K562 (cell line): Measurements from ENCODE around the gene IL5. TPM values are rescaled to one million over a fixed set of nuclear protein-coding genes. Genes with fewer than 3 reads are reported as not detected.

Experiments used
- BHLHE40 ChIP-seq: IDR thresholded peaks from 2 replicates; pipeline ENCODE4 v1.6.1; 2011; ENCODE audit warnings: low read length, improper control_type of control experiment
- CHD4 ChIP-seq: fragments of 200-600 bp; sonication (generic); IDR thresholded peaks from 3 replicates; pipeline ENCODE4 v1.6.1; 2012; ENCODE audit warnings: low read depth, mild to moderate bottlenecking, mixed read lengths, low read length, inconsistent platforms; ENCODE audit not compliant: insufficient read depth, insufficient replicate concordance, poor library complexity, severe bottlenecking
- CREB5 ChIP-seq: fragments of 250-450 bp; sonication (Bioruptor Pico); IDR thresholded peaks from 2 replicates; pipeline ENCODE4 v1.5.0; 2020; ENCODE audit warnings: mild to moderate bottlenecking
- FOXM1 ChIP-seq, 2 experiments: fragments of 450-650 bp in 1 of 2; sonication (generic) in 1 of 2; formaldehyde crosslinking in 1 of 2; IDR thresholded peaks; 2 replicates each; pipeline versions ENCODE4 v1.6.1 to v1.9.0; 2017 to 2022; ENCODE audit warnings: low read depth in 2 of 2, mild to moderate bottlenecking in 2 of 2, missing genetic modification reagents in 1 of 2, moderate library complexity in 1 of 2
- KAT7 ChIP-seq: sonication (generic); formaldehyde crosslinking; IDR thresholded peaks from 2 replicates; pipeline ENCODE4 v1.8.0; 2022; ENCODE audit warnings: missing genetic modification reagents, mild to moderate bottlenecking, borderline replicate concordance
- MYC ChIP-seq, 2 experiments: fragments of 250-450 bp in 1 of 2; sonication (Bioruptor Pico) in 1 of 2; IDR thresholded peaks; 2 replicates each; pipeline versions ENCODE4 v1.5.1 to v1.6.1; 2012 to 2021; ENCODE audit warnings: low read depth in 2 of 2, borderline replicate concordance in 1 of 2, improper control_type of control experiment in 1 of 2, low read length in 1 of 2, mild to moderate bottlenecking in 1 of 2, moderate library complexity in 1 of 2
- PHTF2 ChIP-seq: fragments of 250-450 bp; sonication (Bioruptor Pico); IDR thresholded peaks from 2 replicates; pipeline ENCODE4 v1.5.0; 2021; ENCODE audit warnings: mild to moderate bottlenecking
- SAFB2 ChIP-seq: fragments of 200-400 bp; formaldehyde crosslinking; IDR thresholded peaks from 2 replicates; pipeline ENCODE4 v1.6.1; 2018; ENCODE audit warnings: borderline replicate concordance, low read length, low read depth, moderate library complexity; ENCODE audit not compliant: severe bottlenecking
- SMARCA5 ChIP-seq: fragments of 450-650 bp; IDR thresholded peaks from 2 replicates; pipeline ENCODE4 v1.6.1; 2016
- SNAPC5 ChIP-seq: fragments of 250-450 bp; sonication (Bioruptor Pico); IDR thresholded peaks from 2 replicates; pipeline ENCODE4 v1.8.0; 2021; ENCODE audit warnings: moderate library complexity, mild to moderate bottlenecking, inconsistent platforms
- SP1 ChIP-seq: sonication (generic); formaldehyde crosslinking; IDR thresholded peaks from 2 replicates; pipeline ENCODE4 v1.8.1; 2022; ENCODE audit warnings: mild to moderate bottlenecking, missing genetic modification reagents
- SREBF2 ChIP-seq: sonication (generic); formaldehyde crosslinking; IDR thresholded peaks from 2 replicates; pipeline ENCODE4 v1.4.0; 2020; ENCODE audit warnings: mild to moderate bottlenecking, missing genetic modification reagents
- TCF3 ChIP-seq: sonication (generic); formaldehyde crosslinking; IDR thresholded peaks from 2 replicates; pipeline ENCODE4 v1.4.0; 2020; ENCODE audit warnings: mild to moderate bottlenecking, missing genetic modification reagents
- TFAP4 ChIP-seq: sonication (generic); formaldehyde crosslinking; IDR thresholded peaks from 2 replicates; pipeline ENCODE4 v1.8.0; 2022; ENCODE audit warnings: missing genetic modification reagents, mild to moderate bottlenecking, moderate library complexity, borderline replicate concordance
- WHSC1 ChIP-seq: IDR thresholded peaks from one replicate; pipeline ENCODE4 v1.6.1; 2012; ENCODE audit warnings: low read length, control low read depth, inconsistent platforms
- XRCC5 ChIP-seq: fragments of 200-400 bp; formaldehyde crosslinking; IDR thresholded peaks from 2 replicates; pipeline ENCODE4 v1.6.1; 2017; ENCODE audit warnings: low read depth, mild to moderate bottlenecking, low read length
- ZBTB9 ChIP-seq: fragments of 450-650 bp; formaldehyde crosslinking; IDR thresholded peaks from 2 replicates; pipeline ENCODE4 v1.4.0; 2020; ENCODE audit warnings: mild to moderate bottlenecking, moderate library complexity
- ZNF174 ChIP-seq: fragments of 250-450 bp; sonication (Bioruptor Pico); IDR thresholded peaks from 2 replicates; pipeline ENCODE4 v1.4.0; 2020; ENCODE audit warnings: mild to moderate bottlenecking
- ZNF175 ChIP-seq: fragments of 200-800 bp; sonication (Bioruptor generic); IDR thresholded peaks from 2 replicates; pipeline ENCODE4 v1.6.1; 2016; ENCODE audit warnings: low read depth, mild to moderate bottlenecking, missing genetic modification characterization, missing compliant biosample characterization
- ZNF263 ChIP-seq: sonication (generic); formaldehyde crosslinking; IDR thresholded peaks from 2 replicates; pipeline ENCODE4 v1.8.0; 2022; ENCODE audit warnings: mild to moderate bottlenecking, missing genetic modification reagents, borderline replicate concordance
- polyA plus RNA-seq, 8 experiments: library from polyadenylated mRNA; depleted of rRNA in 4 of 8; stranded (reverse) in 5 of 8; unstranded in 3 of 8; fragments of >200 nt; fragmentation: Nextera tagmentation in 2 of 8; fragmentation: Illumina TruSeq in 1 of 8; extraction: Ambion mirVana in 2 of 8; extraction: Trizol in 1 of 8; gene quantifications; 2 replicates each; pipeline versions ENCODE4 v1.2.1 to v1.2.3, GENCODE V29; 2011 to 2014; ENCODE audit warnings: inconsistent platforms in 1 of 8, missing spikeins in 1 of 8
- total RNA-seq, 7 experiments: library from RNA; depleted of rRNA in 6 of 7; stranded (reverse); fragments of >200 nt in 6 of 7; fragmentation: Illumina TruSeq in 2 of 7; extraction: Trizol in 2 of 7; gene quantifications; 2 replicates each; pipeline versions ENCODE4 v1.2.1 to v1.2.3, GENCODE V29; 2011 to 2021; ENCODE audit warnings: low replicate concordance in 1 of 7
- TF ChIP-seq, protein P1 (sequence below), 2 experiments: fragments of 450-650 bp; IDR thresholded peaks; 2 replicates each; pipeline ENCODE4 v1.6.1; 2016

Gene IL5
- total and polyA plus RNA-seq, 9 of the 15 experiments (the other 6 are each of a cell fraction or from before 2014, with no cell fraction given): 0.44 TPM; not detected in 8

GRCh38 chr5:132556763-132557477, 13.6 kb upstream of the IL5 start, which contains the start of gene RAD50 (continued):
- TF ChIP-seq, protein P1, sequence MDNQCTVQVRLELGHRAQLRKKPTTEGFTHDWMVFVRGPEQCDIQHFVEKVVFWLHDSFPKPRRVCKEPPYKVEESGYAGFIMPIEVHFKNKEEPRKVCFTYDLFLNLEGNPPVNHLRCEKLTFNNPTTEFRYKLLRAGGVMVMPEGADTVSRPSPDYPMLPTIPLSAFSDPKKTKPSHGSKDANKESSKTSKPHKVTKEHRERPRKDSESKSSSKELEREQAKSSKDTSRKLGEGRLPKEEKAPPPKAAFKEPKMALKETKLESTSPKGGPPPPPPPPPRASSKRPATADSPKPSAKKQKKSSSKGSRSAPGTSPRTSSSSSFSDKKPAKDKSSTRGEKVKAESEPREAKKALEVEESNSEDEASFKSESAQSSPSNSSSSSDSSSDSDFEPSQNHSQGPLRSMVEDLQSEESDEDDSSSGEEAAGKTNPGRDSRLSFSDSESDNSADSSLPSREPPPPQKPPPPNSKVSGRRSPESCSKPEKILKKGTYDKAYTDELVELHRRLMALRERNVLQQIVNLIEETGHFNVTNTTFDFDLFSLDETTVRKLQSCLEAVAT (IDR thresholded peaks at IDR 0.05): peak in 1 of 2 experiments; percentile 48; a peak in 1 of 4 replicates
- TF ChIP-seq MYC (IDR thresholded peaks at IDR 0.05; ENCODE audit: low read depth, low read length) (peak; percentile 100), MYC (CRISPR knock-in tag; IDR thresholded peaks at IDR 0.05; ENCODE audit: borderline replicate concordance, low read depth) (peak; percentile 99), ZNF175 (CRISPR knock-in tag) (peak; percentile 88), CHD4 (peak; percentile 61), KAT7 (CRISPR knock-in tag) (no peak), TCF3 (CRISPR knock-in tag) (peak; percentile 34; the same call in 1 of the 2 replicates), SAFB2 (no peak), ZBTB9 (CRISPR knock-in tag) (peak; percentile 87), CREB5 (no peak), ZNF174 (CRISPR knock-in tag) (0 out of 2 replicates have a peak, but pooled peaks have one; percentile 65), TFAP4 (peak; percentile 96), SP1 (CRISPR knock-in tag) (peak; percentile 75), XRCC5 (peak; percentile 9; the same call in 1 of the 2 replicates), PHTF2 (CRISPR knock-in tag) (no peak), BHLHE40 (peak; percentile 98), SMARCA5 (no peak), WHSC1 (no peak), FOXM1 (IDR thresholded peaks at IDR 0.05; ENCODE audit: low read depth) (no peak), FOXM1 (CRISPR knock-in tag; IDR thresholded peaks at IDR 0.05; ENCODE audit: low read depth) (peak; percentile 94), SREBF2 (CRISPR knock-in tag) (no peak), ZNF263 (CRISPR knock-in tag) (peak; percentile 53; the same call in 1 of the 2 replicates), SNAPC5 (CRISPR knock-in tag) (no peak)
